GM21367 (cell line): ENCODE results near the gene OSER1.

ENCODE experiments used
- ATAC-seq: cut with Tn5 transposase; IDR thresholded peaks from one replicate; pipeline ENCODE4 v1.9.1; 2021; ENCODE audit not compliant: unreplicated experiment

OSER1 gene

GRCh38 chr20:44228465-44229258 lies 18.1 kb upstream of the OSER1 start:
- ATAC-seq: no peak

- no peak for ATAC-seq
These were observed 14.1 kb upstream of the OSER1 start for GRCh38 chr20:44224637-44225036.

GRCh38 chr20:44223721-44224120 lies 13.2 kb upstream of the OSER1 start:
- ATAC-seq: no peak

- ATAC-seq: no peak
These were observed 12.2 kb upstream of the OSER1 start for GRCh38 chr20:44222633-44223368.

- ATAC-seq: no peak
These were observed 11.5 kb upstream of the OSER1 start for GRCh38 chr20:44222027-44222426.

GRCh38 chr20:44221368-44221954 lies 10.9 kb upstream of the OSER1 start:
- no peak for ATAC-seq

GRCh38 chr20:44219791-44220190 lies 9.2 kb upstream of the OSER1 start:
- no peak for ATAC-seq

GRCh38 chr20:44219170-44219730 lies 8.7 kb upstream of the OSER1 start:
- ATAC-seq: no peak

GRCh38 chr20:44218446-44218845 lies 7.9 kb upstream of the OSER1 start:
- no peak for ATAC-seq

GRCh38 chr20:44217342-44218092 lies 6.9 kb upstream of the OSER1 start:
- ATAC-seq: no peak

- ATAC-seq: no peak
These were observed 4.6 kb upstream of the OSER1 start for GRCh38 chr20:44215125-44215524.

GRCh38 chr20:44212792-44213191 lies 2.2 kb upstream of the OSER1 start:
- ATAC-seq: no peak

- no peak for ATAC-seq
These were observed 837 bp upstream of the OSER1 start for GRCh38 chr20:44211177-44212039.

GRCh38 chr20:44209686-44210405 lies 725 bp downstream of the OSER1 start:
- ATAC-seq: peak; percentile 5

- no peak for ATAC-seq
These were observed 1.8 kb downstream of the OSER1 start for GRCh38 chr20:44208770-44209169.

GRCh38 chr20:44208165-44208564 lies 2.4 kb downstream of the OSER1 start:
- no peak for ATAC-seq

GRCh38 chr20:44207126-44207723 lies 3.3 kb downstream of the OSER1 start:
- no peak for ATAC-seq

GRCh38 chr20:44206132-44206531 lies 4.4 kb downstream of the OSER1 start:
- no peak for ATAC-seq

GRCh38 chr20:44204832-44205215 lies 5.7 kb downstream of the OSER1 start:
- no peak for ATAC-seq
